HEK293T (cell line): ENCODE data around the gene ZNF212.

Source experiments
- ELF4 ChIP-seq: fragments of 450-650 bp; IDR thresholded peaks from 2 replicates; pipeline ENCODE4 v1.6.1; 2017; ENCODE audit warnings: antibody characterized with exemption
- HDGF ChIP-seq: fragments of 450-650 bp; IDR thresholded peaks from 2 replicates; pipeline ENCODE4 v1.6.1; 2017; ENCODE audit warnings: antibody characterized with exemption, borderline replicate concordance
- NFRKB ChIP-seq: fragments of 450-650 bp; IDR thresholded peaks from 2 replicates; pipeline ENCODE4 v1.6.1; 2016; ENCODE audit warnings: mild to moderate bottlenecking, moderate library complexity
- PKNOX1 ChIP-seq: fragments of 450-650 bp; IDR thresholded peaks from 2 replicates; pipeline ENCODE4 v1.6.1; 2016

GRCh38 chr7:149291036-149291780 lies 51.8 kb downstream of the ZNF212 start:
- TF ChIP-seq NFRKB (no peak), ELF4 (no peak), PKNOX1 (no peak), HDGF (no peak)
